Kidney glomerular epithelial cell (primary cell): ENCODE measurements around the gene KLHL6.
"Not testable (repeated sequence)": the region's sequence is repeated elsewhere in the genome, so short reads cannot be mapped to it uniquely, and the experiment has no call there.

ENCODE experiments used
- DNase-seq: peaks from one replicate; lab custom pipeline; 2025; lab: John Stamatoyannopoulos, UW

Gene KLHL6

GRCh38 chr3:183446838-183447205, 108.7 kb downstream of the KLHL6 start:
- DNase-seq: no peak

GRCh38 chr3:183444748-183445147, 110.8 kb downstream of the KLHL6 start:
- DNase-seq: no peak

GRCh38 chr3:183443395-183444385, 111.8 kb downstream of the KLHL6 start:
- no peak for DNase-seq

- no peak for DNase-seq
These were observed 112.5 kb downstream of the KLHL6 start for GRCh38 chr3:183442994-183443393.

- DNase-seq: not testable (repeated sequence)
These were observed 115.0 kb downstream of the KLHL6 start for GRCh38 chr3:183440521-183440920.

GRCh38 chr3:183439515-183439914, 116.0 kb downstream of the KLHL6 start:
- DNase-seq: no peak

GRCh38 chr3:183438735-183439134, 116.8 kb downstream of the KLHL6 start:
- DNase-seq: no peak

GRCh38 chr3:183437666-183438564, 117.6 kb downstream of the KLHL6 start:
- no peak for DNase-seq
